GM19467 (cell line): ENCODE data around the gene CBLN1.
"Not testable (repeated sequence)": the region's sequence is repeated elsewhere in the genome, so short reads cannot be mapped to it uniquely, and the experiment has no call there.

Experiments
- ATAC-seq: cut with Tn5 transposase; IDR thresholded peaks from one replicate; pipeline ENCODE4 v1.9.1; 2021; ENCODE audit warnings: mild to moderate bottlenecking, moderate library complexity; ENCODE audit not compliant: unreplicated experiment

Gene CBLN1

GRCh38 chr16:49277766-49278566, 3.7 kb downstream of the CBLN1 start:
- ATAC-seq: no peak

GRCh38 chr16:49277386-49277742, 4.3 kb downstream of the CBLN1 start:
- no peak for ATAC-seq

DNA sequence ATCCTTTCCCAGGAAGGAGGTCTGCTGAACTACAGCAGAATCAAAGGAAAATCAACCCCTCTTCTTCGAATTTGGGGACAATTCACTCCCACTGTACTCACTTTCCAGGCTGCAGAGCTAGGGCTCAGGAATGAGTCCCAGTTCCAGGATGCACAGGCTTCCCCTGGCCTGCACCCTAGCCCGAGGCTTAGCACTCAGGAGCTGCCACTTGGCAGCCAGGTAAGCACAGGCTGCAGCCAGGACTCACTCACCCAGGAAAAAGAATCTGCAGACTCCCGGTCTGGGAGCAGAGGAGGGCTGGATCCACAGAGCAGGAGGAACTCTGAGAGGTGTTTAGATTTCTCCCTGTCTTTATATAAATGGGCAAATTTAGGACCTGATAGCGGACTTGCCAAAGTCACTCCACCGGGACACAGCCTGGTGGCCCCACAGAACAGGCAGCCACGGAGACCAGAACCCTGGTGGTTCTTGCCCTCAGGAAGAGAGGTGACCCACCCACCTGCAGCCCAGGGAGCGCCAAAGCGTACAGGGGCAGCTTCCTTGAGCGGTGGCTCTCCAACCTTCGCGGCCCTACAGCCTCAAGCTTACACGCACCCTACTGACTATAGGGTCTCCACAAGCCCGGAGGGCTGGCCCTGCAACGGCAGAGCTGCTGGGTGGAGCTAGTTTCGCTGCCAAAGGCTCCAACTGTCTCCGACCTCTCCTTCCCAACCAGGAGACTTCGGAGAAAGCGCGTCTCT, 4.8 kb downstream of the CBLN1 start:
- no peak for ATAC-seq

- ATAC-seq: no peak
These were observed 5.8 kb downstream of the CBLN1 start for GRCh38 chr16:49275870-49276269.

GRCh38 chr16:49275050-49275730, 6.4 kb downstream of the CBLN1 start:
- no peak for ATAC-seq

DNA sequence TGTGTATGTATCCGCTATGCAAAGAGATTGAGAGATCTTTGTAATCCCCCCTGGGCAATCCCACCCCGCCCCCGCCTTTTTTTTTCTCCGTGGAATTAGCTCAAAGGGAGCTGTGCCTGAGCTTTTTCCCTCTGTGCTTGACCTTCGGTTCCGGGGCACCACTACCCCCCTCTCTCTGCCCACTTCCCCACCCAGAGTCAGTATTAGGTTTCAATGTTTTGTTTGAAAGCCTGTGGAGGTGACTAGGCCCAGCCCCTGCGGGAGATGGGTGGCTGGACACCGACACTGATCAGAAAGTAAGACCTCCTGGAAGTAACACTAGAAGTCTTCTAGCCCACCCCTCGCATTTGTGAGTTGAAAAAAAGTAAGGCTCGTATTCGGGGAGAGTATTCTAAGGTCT, 7.0 kb downstream of the CBLN1 start:
- ATAC-seq: no peak

DNA sequence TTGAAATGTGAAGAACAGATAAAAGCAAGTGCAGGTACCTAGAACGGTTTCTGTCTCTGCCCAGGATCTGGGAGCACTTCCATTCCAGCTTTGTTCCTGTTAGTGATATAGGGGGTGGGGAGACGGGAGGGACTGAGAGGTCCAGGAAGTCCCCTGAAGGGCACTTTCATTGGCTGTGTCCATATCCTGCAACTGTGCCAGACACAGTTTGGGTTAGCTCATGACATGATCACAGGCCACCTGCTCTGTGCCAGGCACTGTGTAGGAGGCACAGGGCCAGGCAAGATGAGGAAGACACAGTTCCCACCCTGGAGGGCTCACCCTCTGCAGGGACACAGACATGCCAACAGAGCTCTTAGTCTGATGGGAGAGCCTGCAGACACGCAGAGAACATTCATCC, 7.9 kb downstream of the CBLN1 start:
- ATAC-seq: no peak

GRCh38 chr16:49271363-49271762, 10.3 kb downstream of the CBLN1 start:
- ATAC-seq: no peak

DNA sequence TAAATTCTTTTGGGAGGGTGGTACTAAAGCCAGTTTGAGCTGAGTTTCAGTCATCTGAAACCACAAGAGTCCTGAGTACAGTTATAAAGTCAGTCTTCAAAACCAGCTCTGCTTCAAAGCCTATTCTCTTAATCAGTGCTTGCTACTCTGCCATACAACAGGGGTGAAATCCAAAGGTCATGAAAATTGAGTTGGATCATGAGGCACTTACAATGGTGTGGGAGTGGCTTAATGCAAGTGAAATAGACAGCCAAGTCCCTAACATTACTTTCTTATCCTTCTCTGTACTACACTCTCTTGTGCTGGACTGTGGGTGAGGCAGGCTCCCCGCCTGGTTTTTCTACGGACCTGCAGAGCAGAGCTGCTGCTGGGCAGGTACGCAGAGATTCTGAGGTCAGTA, 12.4 kb downstream of the CBLN1 start:
- no peak for ATAC-seq

- no peak for ATAC-seq
These were observed 13.0 kb downstream of the CBLN1 start for GRCh38 chr16:49268667-49269066.

DNA sequence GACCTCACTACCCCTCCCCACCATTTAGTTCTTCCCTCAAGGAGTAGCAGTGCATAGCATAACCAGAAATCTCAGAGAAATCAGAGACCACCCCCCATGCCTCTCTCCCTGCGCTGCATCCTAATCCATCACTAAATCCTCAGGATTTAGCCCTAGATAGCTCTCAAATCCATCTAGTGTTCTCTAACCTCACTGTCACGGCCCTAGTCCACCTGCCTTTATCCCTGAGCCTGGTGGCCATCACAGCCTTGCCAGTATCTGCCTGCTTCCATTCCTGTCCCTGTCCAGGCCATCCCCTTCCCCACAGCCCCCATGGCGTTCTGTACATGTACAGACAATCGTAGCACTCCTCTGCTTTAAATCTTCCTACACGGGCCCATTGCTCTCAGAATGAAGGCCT, 19.1 kb downstream of the CBLN1 start:
- ATAC-seq: no peak

- no peak for ATAC-seq
These were observed 19.7 kb downstream of the CBLN1 start for GRCh38 chr16:49261930-49262329.

GRCh38 chr16:49260956-49261530, 20.6 kb downstream of the CBLN1 start:
- ATAC-seq: no peak

GRCh38 chr16:49260253-49260652, 21.4 kb downstream of the CBLN1 start:
- no peak for ATAC-seq

- ATAC-seq: no peak
These were observed 22.3 kb downstream of the CBLN1 start for GRCh38 chr16:49259330-49259729.

GRCh38 chr16:49250689-49251088, 30.9 kb downstream of the CBLN1 start:
- ATAC-seq: no peak

DNA sequence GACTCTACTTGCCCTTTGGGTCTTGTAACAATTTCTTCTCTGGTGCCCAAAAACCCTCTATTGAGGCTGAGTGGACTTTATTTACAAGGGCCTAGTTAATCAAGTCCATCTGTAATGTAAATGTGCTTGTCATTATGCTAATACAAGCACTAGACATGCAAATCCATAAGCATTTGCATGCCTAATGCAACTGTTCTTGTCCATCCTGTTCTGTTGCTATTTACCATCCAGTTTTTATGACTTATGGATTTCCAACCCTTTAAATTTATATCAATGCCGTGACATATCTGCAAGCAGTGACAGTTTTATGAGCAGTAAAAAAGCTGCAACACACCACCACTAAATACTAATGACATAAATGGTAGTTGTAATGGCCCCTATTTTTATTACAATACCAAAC, 33.4 kb downstream of the CBLN1 start:
- ATAC-seq: no peak

DNA sequence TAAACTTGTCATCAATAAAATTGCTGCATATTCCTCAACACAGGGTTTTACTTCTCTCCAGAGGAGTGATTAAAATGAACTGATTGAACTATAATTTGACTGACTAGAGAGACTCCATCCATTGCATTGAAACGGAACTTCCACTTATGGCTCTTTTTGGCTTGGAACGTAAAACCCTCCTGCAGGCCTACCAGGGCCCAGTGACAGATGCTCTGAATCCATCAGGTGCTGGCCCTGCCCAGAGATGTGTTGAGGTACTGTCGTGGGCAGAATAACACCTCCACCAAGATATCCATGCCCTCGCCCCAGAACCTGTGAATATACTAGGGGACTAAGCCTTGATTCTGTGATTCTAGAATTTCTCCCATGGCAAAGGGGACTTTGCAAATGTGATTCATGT, 45.4 kb downstream of the CBLN1 start:
- ATAC-seq: no peak

- not testable (repeated sequence) for ATAC-seq
These were observed 53.3 kb downstream of the CBLN1 start for GRCh38 chr16:49228335-49228734.
